Upper lobe of right lung (tissue), 1 donor: ENCODE results near the gene DHRSX. TPM values are rescaled to one million over a fixed set of nuclear protein-coding genes. Genes with fewer than 3 reads are reported as not detected.
"Not testable (repeated sequence)": the region's sequence is repeated elsewhere in the genome, so short reads cannot be mapped to it uniquely, and the experiment has no call there.

Experiments
- ATAC-seq: fragments of 200-7000 bp; cut with Tn5 transposase; one replicate; pipeline ENCODE4 v1.9.1; 2020; ENCODE audit warnings: mild to moderate bottlenecking, moderate library complexity
- DNase-seq: peaks from one replicate; pipeline ENCODE4 v3.0.0-alpha.2; 2020
- H3K27ac ChIP-seq: fragments of 200-600 bp; one replicate; pipeline ENCODE4 v1.8.0; 2022
- H3K27me3 ChIP-seq: fragments of 200-600 bp; one replicate; pipeline ENCODE4 v1.8.0; 2022; ENCODE audit warnings: mild to moderate bottlenecking
- H3K36me3 ChIP-seq: fragments of 200-600 bp; one replicate; pipeline ENCODE4 v1.8.0; 2022
- H3K4me1 ChIP-seq: fragments of 200-600 bp; one replicate; pipeline ENCODE4 v1.8.0; 2022
- H3K4me3 ChIP-seq: fragments of 200-600 bp; one replicate; pipeline ENCODE4 v1.8.0; 2022; ENCODE audit warnings: mild to moderate bottlenecking
- H3K9me3 ChIP-seq: fragments of 200-600 bp; one replicate; pipeline ENCODE4 v1.8.0; 2022
- CTCF ChIP-seq: fragments of 200-600 bp; IDR thresholded peaks from one replicate; pipeline ENCODE4 v1.8.0; 2022; ENCODE audit warnings: antibody characterized with exemption
- intact Hi-C: fragments of 100-400 bp; cut with DNase I; formaldehyde crosslinking; loops from one replicate; pipeline ENCODE4 v1.11.0; 2022
- total RNA-seq: library from RNA; stranded (reverse); fragmentation: NEBNext Ultra II Directional; extraction: Animal tissue kit (Norgen Biotek cat#: 25700); gene quantifications from one replicate; pipeline ENCODE4 v1.2.1, GENCODE V29; 2021
- donor health status: DM: no; HTN: yes; CAD: no; lungs with severe emphysema.

The DHRSX gene
- total RNA-seq, 1 donor from 2014 or later = 34.8 TPM

DNA sequence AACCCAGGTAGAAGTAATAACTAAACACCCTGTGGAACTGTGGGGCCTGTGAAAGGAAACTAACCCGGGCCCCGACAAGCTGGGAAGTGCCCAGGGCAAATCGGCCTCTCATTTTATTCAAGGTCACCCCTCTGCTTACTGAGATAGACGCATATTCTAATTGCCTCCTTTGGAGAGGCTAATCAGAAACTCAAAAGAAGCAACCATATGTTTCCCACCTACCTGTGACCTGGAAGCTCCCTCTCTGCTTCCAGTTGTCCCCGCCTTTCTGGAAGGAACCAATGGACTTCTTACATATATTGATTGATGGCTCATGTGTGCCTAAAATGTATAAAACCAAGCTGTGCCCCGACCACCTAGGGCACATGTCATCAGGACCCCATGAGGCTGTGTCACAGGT lies 23.1 kb upstream of the DHRSX start:
- no peak for ATAC-seq
- Histone ChIP-seq H3K9me3 (no peaks in the 10 kb centered on the region), H3K4me1 (no peaks in the 10 kb centered on the region), H3K27me3 (no peaks in the 10 kb centered on the region), H3K27ac (no peak overlapping the region), H3K36me3 (no peaks in the 10 kb centered on the region), H3K4me3 (no peak overlapping the region)
- intact Hi-C loops = no loop called here
- no peak for TF ChIP-seq CTCF
- DNase-seq = no peak

- DNase-seq (no peak), ATAC-seq (no peak)
- H3K27ac ChIP-seq = no peak overlapping the region
- TF ChIP-seq CTCF = no peak
- H3K36me3 ChIP-seq = no peaks in the 10 kb centered on the region
- H3K9me3 ChIP-seq = no peaks in the 10 kb centered on the region
- no peaks in the 10 kb centered on the region for H3K27me3 ChIP-seq
- H3K4me3 ChIP-seq = no peak overlapping the region
- no peaks in the 10 kb centered on the region for H3K4me1 ChIP-seq
- intact Hi-C loops = no loop called here
These were observed 21.2 kb upstream of the DHRSX start for GRCh38 chrX:2521927-2522386.

DNA sequence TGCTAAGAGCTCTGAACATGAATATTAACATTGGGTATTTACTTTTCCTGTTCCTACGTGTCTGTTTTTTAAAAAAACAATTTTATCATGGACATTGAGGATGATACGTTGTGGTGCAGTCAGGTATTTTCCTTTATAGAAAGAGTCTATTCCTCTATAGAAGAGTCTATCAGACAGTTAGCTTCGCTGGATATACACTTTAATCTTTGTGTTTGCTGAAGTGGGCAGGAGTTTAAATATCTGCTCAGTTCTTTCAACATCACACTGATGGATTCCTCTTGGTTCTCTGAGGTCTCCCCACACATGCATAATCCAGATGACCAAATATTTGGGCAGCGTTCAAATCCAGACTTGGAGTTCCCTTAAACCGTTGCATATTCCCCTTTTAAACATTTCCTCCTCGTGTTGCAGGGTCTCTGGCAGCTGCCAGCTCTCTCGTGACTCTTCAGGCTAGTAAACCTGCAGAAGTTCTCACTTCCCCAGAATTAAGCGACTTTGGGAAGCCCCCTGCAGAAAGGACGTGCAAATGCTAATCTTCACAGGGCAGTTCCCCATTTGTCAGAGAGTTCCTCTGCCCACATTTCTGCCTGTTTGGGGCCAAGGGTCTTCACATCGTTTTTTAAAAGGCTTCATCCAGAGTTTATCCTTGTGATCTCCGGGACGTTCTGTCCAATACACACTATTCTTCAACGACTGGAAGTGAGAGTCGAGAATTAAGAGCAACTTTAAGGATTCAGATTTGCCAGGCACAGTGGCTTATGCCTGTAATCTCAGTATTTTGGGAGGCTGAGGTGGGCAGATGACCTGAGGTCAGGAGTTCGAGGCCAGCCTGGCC lies 20.5 kb upstream of the DHRSX start:
- no peaks in the 10 kb centered on the region for H3K9me3 ChIP-seq
- TF ChIP-seq CTCF = no peak
- H3K27ac ChIP-seq = no peak overlapping the region
- no peaks in the 10 kb centered on the region for H3K27me3 ChIP-seq
- no peak overlapping the region for H3K4me3 ChIP-seq
- H3K4me1 ChIP-seq = no peaks in the 10 kb centered on the region
- no peaks in the 10 kb centered on the region for H3K36me3 ChIP-seq
- DNase-seq = no peak
- intact Hi-C loops = no loop called here
- ATAC-seq = peak; percentile 71

GRCh38 chrX:2520539-2520938 lies 19.8 kb upstream of the DHRSX start:
- no peak for TF ChIP-seq CTCF
- Histone ChIP-seq H3K9me3 (no peaks in the 10 kb centered on the region), H3K27ac (no peak overlapping the region), H3K4me1 (no peaks in the 10 kb centered on the region), H3K4me3 (no peak overlapping the region), H3K27me3 (no peaks in the 10 kb centered on the region), H3K36me3 (no peaks in the 10 kb centered on the region)
- intact Hi-C loops = no loop called here
- no peak for DNase-seq
- no peak for ATAC-seq

- intact Hi-C loops, ATAC-seq, H3K36me3 ChIP-seq, DNase-seq, H3K27me3 ChIP-seq, H3K27ac ChIP-seq, H3K9me3 ChIP-seq, H3K4me3 ChIP-seq, H3K4me1 ChIP-seq: not testable (repeated sequence)
These were observed 18.9 kb upstream of the DHRSX start for GRCh38 chrX:2519638-2520037.

- Histone ChIP-seq H3K27me3 (no peaks in the 10 kb centered on the region), H3K27ac (no peak overlapping the region), H3K9me3 (no peaks in the 10 kb centered on the region), H3K36me3 (no peaks in the 10 kb centered on the region), H3K4me3 (no peak overlapping the region), H3K4me1 (no peaks in the 10 kb centered on the region)
- TF ChIP-seq CTCF = no peak
- ATAC-seq (no peak), DNase-seq (no peak)
- intact Hi-C loops = no loop called here
These were observed 16.3 kb upstream of the DHRSX start for GRCh38 chrX:2517055-2517454.
